ENCODE measurements around the gene WTAP. TPM values are rescaled to one million over a fixed set of nuclear protein-coding genes. Genes with fewer than 3 reads are reported as not detected.

The WTAP gene
- total RNA-seq, 1 experiment from 2014 or later: 138 TPM

GRCh38 chr6:159761129-159761872 lies 34.0 kb downstream of the WTAP start:
- Histone ChIP-seq H2AK5ac (ENCODE audit: insufficient read length, low read length) (no peak overlapping the region), H2AFZ (ENCODE audit: low read length) (no peak overlapping the region), H2BK12ac (ENCODE audit: insufficient read length, low read depth, low read length) (no peak overlapping the region), H2BK120ac (ENCODE audit: low read depth, low read length, poor library complexity, severe bottlenecking) (no peak overlapping the region), H3K27me3 (ENCODE audit: insufficient read depth, low read length) (no peaks in the 10 kb centered on the region; the same call in 1 of the 2 replicates), H2BK15ac (ENCODE audit: low read depth, low read length) (no peak overlapping the region), H3K4ac (ENCODE audit: low read depth, low read length) (no peak overlapping the region), H3K56ac (ENCODE audit: insufficient read length, low read depth, low read length) (no peak overlapping the region), H4K8ac (replicated peaks; ENCODE audit: insufficient read length, low read depth, low read length) (no peak overlapping the region), H3K9ac (ENCODE audit: extremely low read depth, insufficient read length, low read length) (peak overlapping the region; percentile 82), H3K23ac (ENCODE audit: insufficient read length, low read depth, low read length) (no peak overlapping the region), H3K23me2 (ENCODE audit: insufficient read length, low read depth, low read length, poor library complexity, severe bottlenecking) (peaks cover 15% of the 10 kb centered on the region), H3K14ac (ENCODE audit: insufficient read depth, low read length) (peak overlapping the region; percentile 88), H3K4me2 (ENCODE audit: insufficient read depth, insufficient read length, low read length) (peak overlapping the region; percentile 91), H3K79me2 (ENCODE audit: insufficient read depth, low read length) (peaks cover 3% of the 10 kb centered on the region; the same call in 1 of the 2 replicates), H2BK5ac (ENCODE audit: insufficient read length, low read length) (peak overlapping the region; percentile 49), H3K9me3 (ENCODE audit: control insufficient read depth, low read depth, low read length) (no peaks in the 10 kb centered on the region), H4K5ac (ENCODE audit: insufficient read length, low read depth, low read length) (no peak overlapping the region), H4K91ac (ENCODE audit: insufficient read length, low read depth, low read length) (no peak overlapping the region), H3T11ph (ENCODE audit: low read length) (no peak overlapping the region), H4K20me1 (ENCODE audit: control insufficient read depth, insufficient read depth, insufficient read length) (peaks cover 2% of the 10 kb centered on the region), H2BK20ac (ENCODE audit: low read depth, low read length, poor library complexity, severe bottlenecking) (no peak overlapping the region), H3K27ac (ENCODE audit: insufficient read length, low read depth, low read length) (peak overlapping the region; percentile 67), H3K4me1 (ENCODE audit: insufficient read depth, low read length) (peaks cover 2% of the 10 kb centered on the region; the same call in 1 of the 2 replicates), H3K79me1 (ENCODE audit: insufficient read depth, low read depth, low read length, poor library complexity, severe bottlenecking) (peaks cover 3% of the 10 kb centered on the region), H3K18ac (ENCODE audit: insufficient read length, low read depth, low read length) (peak overlapping the region; percentile 67)
- peak; percentile 45 for DNase-seq
- no peak for TF ChIP-seq CTCF (conservative IDR thresholded peaks at IDR 0.05)
- H3K4me1 Mint-ChIP-seq: peaks cover 32 to 33% of the 10 kb centered on the region in 2 experiments
- peak overlapping the region; percentile 96 to 99 (median 97) for H3K27ac Mint-ChIP-seq
- H3K4me3 Mint-ChIP-seq: peak overlapping the region; percentile 85 to 93
- no peaks in the 10 kb centered on the region for H3K27me3 Mint-ChIP-seq (ENCODE audit: low read depth)
- H3K36me3 Mint-ChIP-seq (ENCODE audit: insufficient read depth in 1 of 3, low read depth in 3 of 3): peaks cover 36 to 59% (median 53%) of the 10 kb centered on the region in 3 experiments
- no peaks in the 10 kb centered on the region; a peak in 1 of 5 replicates for H3K9me3 Mint-ChIP-seq
- no CpG with 5 or more reads among the region's 45 CpGs for WGBS (ENCODE audit: extremely low coverage, insufficient read length, low lambda C conversion rate)

All from H9 (cell line).